Gastroesophageal sphincter (tissue), 4 donors: Measurements from ENCODE around the gene CASKIN1. TPM values are rescaled to one million over a fixed set of nuclear protein-coding genes. Genes with fewer than 3 reads are reported as not detected.

Experiments
- ATAC-seq: fragments of 150-250 bp; one replicate; pipeline ENCODE4 v1.9.1; 2016; ENCODE audit warnings: mild to moderate bottlenecking, moderate library complexity
- H3K27ac ChIP-seq, 4 donors: fragments of 200-600 bp; sonication (generic) in 3 of 4; 1 replicate in 3 of 4; 2 replicates in 1 of 4; pipeline ENCODE4 v1.5.1; 2016 to 2019
- H3K27me3 ChIP-seq: fragments of 200-600 bp; sonication (generic); one replicate; pipeline ENCODE4 v1.5.1; 2019
- H3K36me3 ChIP-seq, 2 donors: fragments of 200-600 bp; sonication (generic); one replicate each; pipeline ENCODE4 v1.5.1; 2019; ENCODE audit warnings: control low read depth in 1 of 2
- H3K4me1 ChIP-seq, 3 donors: fragments of 200-600 bp; sonication (generic); 1 replicate in 2 of 3; 2 replicates in 1 of 3; pipeline ENCODE4 v1.5.1; 2016 to 2019; ENCODE audit warnings: control low read depth in 2 of 3
- H3K4me3 ChIP-seq, 2 donors: fragments of 200-600 bp; sonication (generic); one replicate each; pipeline ENCODE4 v1.5.1; 2019; ENCODE audit warnings: mild to moderate bottlenecking in 1 of 2, moderate library complexity in 1 of 2
- H3K9me3 ChIP-seq, 3 donors: fragments of 200-600 bp; sonication (generic); one replicate each; pipeline ENCODE4 v1.5.1; 2017 to 2019; ENCODE audit warnings: control low read depth in 2 of 3
- EP300 ChIP-seq: sonication (generic); formaldehyde crosslinking; IDR thresholded peaks from one replicate; pipeline ENCODE4 v1.6.1; 2017; ENCODE audit warnings: antibody characterized with exemption, mild to moderate bottlenecking
- POLR2A ChIP-seq, 2 donors: fragments of 450-650 bp; IDR thresholded peaks; one replicate each; pipeline ENCODE4 v1.6.1; 2017; ENCODE audit warnings: antibody characterized with exemption in 2 of 2, mild to moderate bottlenecking in 2 of 2, moderate library complexity in 1 of 2
- POLR2AphosphoS5 ChIP-seq: sonication (generic); formaldehyde crosslinking; IDR thresholded peaks from one replicate; pipeline ENCODE4 v1.6.1; 2017; ENCODE audit warnings: antibody characterized with exemption
- WGBS, 2 donors: methylation state at CpG; one replicate each; pipeline ENCODE4 v1.1.5; 2018; ENCODE audit warnings: low coverage in 1 of 2; 5-methylcytosine and 5-hydroxymethylcytosine counted together
- total RNA-seq, 4 donors: library from RNA; depleted of rRNA; stranded (reverse); fragments of >200 nt; gene quantifications; one replicate each; pipeline ENCODE4 v1.1.0, GENCODE V29; 2016
- TF ChIP-seq, protein P1 (sequence below), 4 experiments: fragments of 200-600 bp in 2 of 4; fragments of 450-650 bp in 2 of 4; sonication (generic) in 1 of 4; IDR thresholded peaks; one replicate each; pipeline ENCODE4 v1.5.1; 2017 to 2019; ENCODE audit warnings: antibody characterized with exemption in 4 of 4, mild to moderate bottlenecking in 2 of 4, moderate library complexity in 2 of 4

The CASKIN1 gene
- total RNA-seq, 4 donors from 2014 or later: 0.27 to 0.35 TPM; not detected in 2

DNA sequence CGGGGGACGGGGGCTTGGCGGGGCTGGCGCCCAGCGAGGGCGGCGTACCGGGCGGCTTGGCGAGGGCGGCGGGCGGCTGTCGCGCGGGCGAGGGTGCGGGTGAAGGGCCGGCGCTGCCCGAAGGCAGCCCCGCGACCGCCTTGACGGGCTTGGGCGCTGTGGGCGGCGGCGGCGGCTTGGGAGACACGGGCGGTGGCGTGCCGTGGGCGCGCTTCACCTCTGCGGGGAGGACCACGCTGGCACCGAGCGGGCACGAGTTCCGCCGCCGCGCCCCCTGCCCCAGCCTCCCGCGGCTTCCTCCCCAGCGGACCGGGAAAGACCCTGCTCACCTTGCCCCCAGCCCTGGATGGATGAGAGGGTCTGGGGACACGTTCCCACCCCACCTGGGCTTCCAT is 17.3 kb downstream of the CASKIN1 start:
- no peaks in the 10 kb centered on the region for H3K9me3 ChIP-seq
- H3K27ac ChIP-seq: no peak overlapping the region
- H3K27me3 ChIP-seq: peaks cover 12% of the 10 kb centered on the region
- H3K4me1 ChIP-seq: peaks cover 0 to 6% (median 0%) of the 10 kb centered on the region in 3 donors
- no peak for TF ChIP-seq EP300
- TF ChIP-seq POLR2A (IDR thresholded peaks at IDR 0.05): no peak
- TF ChIP-seq, protein P1, sequence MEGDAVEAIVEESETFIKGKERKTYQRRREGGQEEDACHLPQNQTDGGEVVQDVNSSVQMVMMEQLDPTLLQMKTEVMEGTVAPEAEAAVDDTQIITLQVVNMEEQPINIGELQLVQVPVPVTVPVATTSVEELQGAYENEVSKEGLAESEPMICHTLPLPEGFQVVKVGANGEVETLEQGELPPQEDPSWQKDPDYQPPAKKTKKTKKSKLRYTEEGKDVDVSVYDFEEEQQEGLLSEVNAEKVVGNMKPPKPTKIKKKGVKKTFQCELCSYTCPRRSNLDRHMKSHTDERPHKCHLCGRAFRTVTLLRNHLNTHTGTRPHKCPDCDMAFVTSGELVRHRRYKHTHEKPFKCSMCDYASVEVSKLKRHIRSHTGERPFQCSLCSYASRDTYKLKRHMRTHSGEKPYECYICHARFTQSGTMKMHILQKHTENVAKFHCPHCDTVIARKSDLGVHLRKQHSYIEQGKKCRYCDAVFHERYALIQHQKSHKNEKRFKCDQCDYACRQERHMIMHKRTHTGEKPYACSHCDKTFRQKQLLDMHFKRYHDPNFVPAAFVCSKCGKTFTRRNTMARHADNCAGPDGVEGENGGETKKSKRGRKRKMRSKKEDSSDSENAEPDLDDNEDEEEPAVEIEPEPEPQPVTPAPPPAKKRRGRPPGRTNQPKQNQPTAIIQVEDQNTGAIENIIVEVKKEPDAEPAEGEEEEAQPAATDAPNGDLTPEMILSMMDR (IDR thresholded peaks at IDR 0.05): no peak
- no peak for TF ChIP-seq POLR2AphosphoS5
- WGBS, 2 donors: no CpG with 5 or more reads among the region's 50 CpGs
- peaks cover 0 to 43% of the 10 kb centered on the region in 2 donors for H3K36me3 ChIP-seq
- ATAC-seq: peak; percentile 8
- no peak overlapping the region for H3K4me3 ChIP-seq

DNA sequence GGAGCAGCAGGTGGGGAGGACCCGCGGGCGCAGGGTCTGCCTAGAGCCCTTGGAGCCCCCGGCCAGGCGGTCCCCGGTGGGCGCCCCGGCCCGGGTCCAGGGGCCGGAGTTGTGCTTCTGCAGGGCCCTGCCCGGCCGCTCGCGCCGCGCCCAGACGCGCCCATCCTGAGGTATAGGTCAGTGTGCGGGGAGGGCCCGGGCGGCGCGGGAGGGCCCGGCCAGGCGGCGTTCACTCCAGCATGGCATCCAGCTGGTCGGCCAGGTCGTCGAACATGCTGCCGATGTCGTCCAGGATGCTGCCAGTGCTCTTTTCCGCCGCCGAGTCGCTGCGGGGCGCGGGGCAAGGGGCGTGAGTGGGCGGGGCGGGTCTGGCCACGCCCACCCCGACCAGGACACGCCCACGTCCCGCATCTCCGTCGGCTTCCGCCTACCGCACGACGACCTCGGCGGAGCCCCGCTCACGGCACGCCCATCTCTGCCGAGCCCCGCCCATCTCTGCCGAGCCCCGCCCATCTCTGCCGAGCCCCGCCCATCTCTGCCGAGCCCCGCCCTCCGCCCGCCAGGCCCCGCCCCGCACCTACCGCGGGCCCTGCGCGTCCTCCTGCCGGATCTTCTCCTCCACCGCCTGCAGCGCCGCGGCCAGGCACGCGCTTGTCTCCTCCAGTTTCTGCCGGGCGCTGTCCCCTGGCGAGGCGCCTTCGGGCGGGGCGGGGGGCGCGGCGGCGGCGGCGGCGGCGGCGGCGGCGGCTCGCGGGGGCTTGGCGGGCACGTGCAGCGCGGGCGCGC is 17.9 kb downstream of the CASKIN1 start:
- peak; percentile 39 for ATAC-seq
- no peaks in the 10 kb centered on the region for H3K9me3 ChIP-seq
- WGBS, 2 donors: 73% methylated on average over 3 of the region's 106 CpGs; no CpG with 5 or more reads in 1 of the 2 donors
- H3K4me1 ChIP-seq: peaks cover 0 to 6% (median 0%) of the 10 kb centered on the region in 3 donors
- H3K36me3 ChIP-seq: peaks cover 0 to 49% of the 10 kb centered on the region in 2 donors
- H3K27ac ChIP-seq: no peak overlapping the region
- no peak overlapping the region for H3K4me3 ChIP-seq
- no peak for TF ChIP-seq EP300
- TF ChIP-seq POLR2A (IDR thresholded peaks at IDR 0.05): peak in 1 of 2 donors; percentile 9
- H3K27me3 ChIP-seq: peaks cover 12% of the 10 kb centered on the region

DNA sequence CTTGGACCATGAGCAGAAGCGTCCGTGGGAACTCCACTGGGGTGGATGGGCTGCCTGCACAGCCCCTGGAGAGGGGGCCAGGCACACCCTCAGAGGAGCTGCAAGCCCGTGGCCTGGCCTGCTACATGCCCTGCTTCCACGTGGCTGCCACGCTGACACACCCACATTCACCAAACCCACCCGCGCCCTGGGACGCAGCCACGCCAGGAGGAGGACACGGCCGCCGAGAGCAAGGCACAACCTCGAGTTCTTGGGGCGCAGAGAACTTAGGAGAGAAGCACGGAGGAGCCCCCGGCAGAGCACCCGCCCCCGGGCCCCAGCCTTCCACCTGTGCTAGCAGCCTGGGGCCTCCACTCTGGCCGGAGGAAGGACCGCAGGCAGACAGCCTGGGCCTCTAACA is 18.8 kb downstream of the CASKIN1 start:
- Histone ChIP-seq H3K27ac (no peak overlapping the region), H3K27me3 (peaks cover 12% of the 10 kb centered on the region), H3K9me3 (no peaks in the 10 kb centered on the region), H3K4me1 (peaks cover 0 to 6% (median 0%) of the 10 kb centered on the region in 3 donors), H3K36me3 (peaks cover 0 to 58% of the 10 kb centered on the region in 2 donors), H3K4me3 (no peak overlapping the region)
- TF ChIP-seq EP300: no peak
- TF ChIP-seq, protein P1 (IDR thresholded peaks at IDR 0.05): no peak
- no peak for TF ChIP-seq POLR2AphosphoS5
- no peak for TF ChIP-seq POLR2A (IDR thresholded peaks at IDR 0.05)
- 92 to 100% methylated on average over 1 to 7 of the region's 20 CpGs for WGBS, 2 donors
- ATAC-seq: no peak

DNA sequence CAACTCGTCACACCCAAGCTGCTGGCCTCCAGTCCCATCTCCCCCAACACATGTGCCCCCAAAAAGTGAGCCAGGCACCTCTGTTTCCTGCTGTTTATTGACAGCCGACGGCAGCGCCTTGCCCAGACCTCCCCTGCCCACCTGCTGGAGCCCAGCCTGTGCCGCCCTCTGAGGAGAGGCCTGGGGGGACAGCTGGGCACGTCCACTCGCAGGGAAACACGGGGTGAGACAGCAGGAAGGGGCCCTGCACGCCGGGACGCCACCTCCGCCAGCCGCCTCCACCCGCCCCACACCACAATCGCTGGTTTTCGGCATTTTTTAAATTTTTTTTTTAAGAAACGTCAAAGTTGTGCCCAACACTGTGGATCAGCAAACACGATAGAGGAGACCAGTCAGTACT is 19.3 kb downstream of the CASKIN1 start:
- no peak for ATAC-seq
- Histone ChIP-seq H3K27ac (no peak overlapping the region), H3K27me3 (peaks cover 12% of the 10 kb centered on the region), H3K4me3 (no peak overlapping the region), H3K9me3 (no peaks in the 10 kb centered on the region), H3K36me3 (peaks cover 0 to 63% of the 10 kb centered on the region in 2 donors), H3K4me1 (peaks cover 0 to 6% (median 0%) of the 10 kb centered on the region in 3 donors)
- 100% methylated on average over 1 of the region's 18 CpGs; no CpG with 5 or more reads in 1 of the 2 donors for WGBS, 2 donors
- TF ChIP-seq EP300 (no peak), POLR2A (IDR thresholded peaks at IDR 0.05) (no peak), POLR2AphosphoS5 (no peak)
- TF ChIP-seq, protein P1 (IDR thresholded peaks at IDR 0.05): no peak

DNA sequence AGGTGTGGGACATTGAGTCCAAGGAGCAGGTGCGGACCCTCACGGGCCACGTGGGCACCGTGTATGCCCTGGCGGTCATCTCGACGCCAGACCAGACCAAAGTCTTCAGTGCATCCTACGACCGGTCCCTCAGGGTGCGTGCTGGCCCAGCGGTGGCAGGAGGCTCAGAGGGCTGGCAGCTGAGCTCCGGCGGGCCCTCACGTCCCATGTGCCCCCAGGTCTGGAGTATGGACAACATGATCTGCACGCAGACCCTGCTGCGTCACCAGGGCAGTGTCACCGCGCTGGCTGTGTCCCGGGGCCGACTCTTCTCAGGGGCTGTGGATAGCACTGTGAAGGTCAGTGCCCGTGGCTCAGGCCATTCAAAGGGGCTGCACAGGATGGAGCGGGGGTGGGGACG is 20.4 kb downstream of the CASKIN1 start:
- Histone ChIP-seq H3K36me3 (peaks cover 0 to 73% of the 10 kb centered on the region in 2 donors), H3K4me3 (no peak overlapping the region), H3K27me3 (peaks cover 12% of the 10 kb centered on the region), H3K27ac (no peak overlapping the region), H3K4me1 (peaks cover 0 to 6% (median 0%) of the 10 kb centered on the region in 3 donors), H3K9me3 (no peaks in the 10 kb centered on the region)
- ATAC-seq: no peak
- TF ChIP-seq, protein P1 (IDR thresholded peaks at IDR 0.05): no peak
- TF ChIP-seq EP300: no peak
- no peak for TF ChIP-seq POLR2A (IDR thresholded peaks at IDR 0.05)
- TF ChIP-seq POLR2AphosphoS5: no peak
- no CpG with 5 or more reads among the region's 23 CpGs for WGBS, 2 donors
